ENCODE measurements around the gene PRM3.

PRM3 gene

DNA sequence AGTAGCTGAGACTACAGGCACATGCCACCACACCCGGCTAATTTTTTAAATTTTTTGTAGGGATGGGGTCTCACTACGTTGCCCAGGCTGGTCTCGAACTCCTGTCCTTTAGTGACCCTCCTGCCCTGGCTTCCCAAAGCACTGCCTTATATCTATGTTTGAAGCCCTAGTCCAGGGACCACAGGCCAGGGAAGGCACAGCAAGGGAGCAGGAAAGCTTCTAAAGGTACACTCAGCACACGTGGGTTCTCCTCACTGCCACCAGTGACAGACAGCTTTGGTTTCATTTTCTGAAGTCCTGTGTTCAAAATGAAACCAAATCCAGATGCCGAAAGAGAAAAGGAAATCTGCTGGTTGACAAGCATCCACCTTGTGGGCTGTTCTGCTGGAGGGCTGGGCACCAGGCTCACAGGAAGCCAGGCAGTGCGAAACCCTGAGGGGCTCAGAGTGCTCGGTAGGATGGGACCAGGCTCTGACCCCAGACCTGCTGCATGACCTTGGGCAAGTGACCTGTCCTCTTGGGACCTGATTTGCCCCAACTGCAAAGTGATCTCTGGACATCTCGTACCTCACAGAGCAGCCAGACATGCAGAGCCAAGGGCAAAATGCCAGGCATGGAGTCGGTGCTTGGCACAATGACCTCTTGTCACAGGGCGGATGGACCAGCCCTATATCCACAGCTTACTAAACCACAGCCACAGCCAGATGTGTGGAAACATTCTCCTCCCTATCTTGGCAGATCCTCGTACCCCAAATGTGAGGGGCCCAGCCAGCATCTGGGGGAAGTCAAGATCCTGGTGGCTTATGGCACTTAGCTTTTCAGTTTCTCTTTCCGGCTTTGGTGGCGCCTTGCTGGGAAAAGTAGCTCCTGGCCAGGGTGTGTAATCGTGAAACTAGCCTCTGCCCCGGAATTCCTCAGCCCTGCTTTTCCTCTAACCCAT, 14.6 kb downstream of the PRM3 start:
- DNase-seq: no peak

DNA sequence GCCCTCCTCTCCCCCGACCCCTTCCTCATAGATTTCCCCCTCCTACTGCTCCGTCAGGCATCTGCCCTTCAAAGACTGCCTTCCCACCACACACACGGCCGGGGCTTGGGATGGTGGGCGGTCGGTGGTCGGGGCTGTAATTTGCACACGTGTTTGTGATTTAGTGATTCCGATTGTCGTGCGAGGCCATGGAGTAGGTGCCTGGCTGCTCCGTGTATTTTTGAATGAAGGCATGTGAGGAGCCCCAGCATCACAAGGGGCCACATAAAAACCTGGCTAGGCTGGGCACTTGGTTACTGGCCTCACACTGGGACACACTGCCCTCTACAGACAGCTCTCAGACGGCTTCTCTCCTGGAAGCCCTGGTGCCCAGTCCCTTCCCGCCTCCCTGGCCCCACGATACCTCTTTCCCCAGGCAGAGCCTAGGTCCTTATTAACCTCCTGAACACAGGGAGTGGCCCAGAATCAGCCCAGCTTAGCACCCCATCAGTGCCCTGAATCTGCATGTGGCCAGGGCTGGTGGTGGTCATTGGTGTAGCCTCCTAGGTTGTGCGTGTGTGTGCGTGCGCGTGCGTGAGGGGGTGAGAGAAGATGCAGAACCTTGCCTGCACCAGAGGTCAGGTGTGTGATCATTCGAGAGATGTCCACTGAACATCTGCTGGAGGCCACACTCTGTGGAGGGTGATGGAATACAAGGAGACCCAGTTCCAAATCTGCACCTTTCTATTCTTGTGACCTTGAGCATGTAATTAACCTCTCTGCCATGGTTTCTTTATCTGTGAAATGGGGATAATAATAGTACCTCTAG, 16.1 kb downstream of the PRM3 start:
- DNase-seq: peak; percentile 50

DNA sequence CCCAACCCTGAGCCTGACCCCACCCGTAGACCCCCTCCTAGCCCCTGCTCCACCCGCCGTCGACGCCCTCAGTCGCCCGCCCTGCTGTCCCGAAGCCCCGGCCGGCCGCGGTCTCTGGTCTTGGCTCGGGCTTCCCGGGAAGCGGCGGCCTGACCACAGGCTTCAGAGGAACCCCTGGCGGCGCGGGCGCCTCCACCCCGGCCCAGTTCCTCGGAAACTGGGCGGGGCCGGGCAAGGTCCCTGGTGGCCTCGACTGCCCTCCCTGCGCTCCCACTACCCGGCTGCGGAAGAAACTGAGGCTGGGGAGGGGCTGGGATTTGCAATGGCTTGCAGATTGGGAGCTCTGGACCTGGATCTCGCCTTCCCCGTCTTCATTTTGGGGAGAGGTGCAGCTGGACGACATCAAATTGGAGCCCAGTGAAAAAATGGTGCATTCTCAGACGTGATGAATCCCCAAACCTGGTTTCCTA, 16.7 kb downstream of the PRM3 start:
- DNase-seq: peak; percentile 43

DNA sequence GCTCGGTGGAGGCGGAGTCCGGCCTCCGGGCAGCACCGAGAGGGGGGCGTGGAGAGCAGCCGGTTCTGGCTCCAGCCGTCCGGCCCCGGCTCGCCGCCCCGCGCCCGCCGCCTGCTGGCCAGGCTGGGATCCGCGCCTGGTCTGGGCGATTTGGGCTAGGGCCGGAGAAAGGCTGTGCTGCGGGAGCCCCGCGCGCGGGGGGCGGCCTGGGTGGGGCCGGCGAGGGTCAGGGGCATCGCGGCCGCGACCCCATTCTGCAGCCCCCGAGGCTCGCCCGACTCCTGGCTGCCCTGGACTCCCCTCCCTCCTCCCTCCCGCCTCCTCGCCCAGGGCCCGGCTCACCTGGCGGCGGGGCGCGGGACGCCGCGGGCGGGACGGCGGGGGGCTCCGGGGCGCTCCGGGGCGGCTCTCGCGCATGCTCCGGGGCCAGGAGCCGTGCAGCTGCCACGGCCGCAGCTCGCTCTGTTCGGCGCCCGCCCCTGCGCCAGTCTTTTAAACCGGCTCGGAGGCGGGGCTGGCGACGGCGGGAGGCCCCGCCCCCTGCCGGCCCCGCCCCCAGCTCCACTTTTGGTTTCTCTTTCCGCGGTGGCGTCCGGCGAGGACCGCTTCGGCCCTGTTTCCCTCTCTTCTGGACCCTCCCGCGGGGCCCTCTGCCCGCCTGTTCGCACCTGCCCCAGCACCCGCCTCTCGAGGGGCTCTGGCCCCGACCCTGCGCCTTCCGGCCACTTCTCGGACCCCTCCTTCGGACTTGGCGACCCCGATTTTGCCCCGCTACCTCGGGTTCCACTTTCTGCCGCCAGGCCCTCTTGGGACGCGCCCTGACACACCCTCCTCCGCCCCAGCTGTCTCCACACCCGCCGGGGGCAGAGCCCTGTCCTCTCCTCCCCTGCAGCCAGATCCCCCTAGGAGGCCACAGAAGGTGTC, 17.4 kb downstream of the PRM3 start, which contains the start of gene SOCS1:
SOCS1 (minus strand) TSS at position 468 of the 924 bp plus-strand sequence. CDS start 726 bp downstream, outside the sequence.
- DNase-seq: peak; percentile 82

DNA sequence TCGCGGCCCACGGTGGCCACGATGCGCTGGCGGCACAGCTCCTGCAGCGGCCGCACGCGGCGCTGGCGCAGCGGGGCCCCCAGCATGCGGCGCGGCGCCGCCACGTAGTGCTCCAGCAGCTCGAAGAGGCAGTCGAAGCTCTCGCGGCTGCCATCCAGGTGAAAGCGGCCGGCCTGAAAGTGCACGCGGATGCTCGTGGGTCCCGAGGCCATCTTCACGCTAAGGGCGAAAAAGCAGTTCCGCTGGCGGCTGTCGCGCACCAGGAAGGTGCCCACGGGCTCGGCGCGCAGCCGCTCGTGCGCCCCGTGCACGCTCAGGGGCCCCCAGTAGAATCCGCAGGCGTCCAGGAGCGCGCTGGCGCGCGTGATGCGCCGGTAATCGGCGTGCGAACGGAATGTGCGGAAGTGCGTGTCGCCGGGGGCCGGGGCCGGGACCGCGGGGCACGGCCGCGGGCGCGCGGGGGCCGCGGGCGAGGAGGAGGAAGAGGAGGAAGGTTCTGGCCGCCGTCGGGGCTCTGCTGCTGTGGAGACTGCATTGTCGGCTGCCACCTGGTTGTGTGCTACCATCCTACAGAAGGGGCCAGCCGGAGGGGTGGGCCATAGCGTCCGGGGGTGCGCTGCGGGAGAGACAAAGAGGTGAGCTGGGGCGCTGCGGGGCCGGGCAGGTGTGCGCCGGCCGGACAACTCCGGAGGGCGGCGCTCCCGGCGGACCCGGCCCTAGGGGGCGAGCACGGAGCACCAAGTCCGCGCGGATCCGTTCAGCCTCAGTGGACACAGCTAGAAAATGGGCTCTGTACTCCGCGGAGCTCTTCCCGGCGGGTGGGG, 18.3 kb downstream of the PRM3 start:
- DNase-seq: peak; percentile 57

DNA sequence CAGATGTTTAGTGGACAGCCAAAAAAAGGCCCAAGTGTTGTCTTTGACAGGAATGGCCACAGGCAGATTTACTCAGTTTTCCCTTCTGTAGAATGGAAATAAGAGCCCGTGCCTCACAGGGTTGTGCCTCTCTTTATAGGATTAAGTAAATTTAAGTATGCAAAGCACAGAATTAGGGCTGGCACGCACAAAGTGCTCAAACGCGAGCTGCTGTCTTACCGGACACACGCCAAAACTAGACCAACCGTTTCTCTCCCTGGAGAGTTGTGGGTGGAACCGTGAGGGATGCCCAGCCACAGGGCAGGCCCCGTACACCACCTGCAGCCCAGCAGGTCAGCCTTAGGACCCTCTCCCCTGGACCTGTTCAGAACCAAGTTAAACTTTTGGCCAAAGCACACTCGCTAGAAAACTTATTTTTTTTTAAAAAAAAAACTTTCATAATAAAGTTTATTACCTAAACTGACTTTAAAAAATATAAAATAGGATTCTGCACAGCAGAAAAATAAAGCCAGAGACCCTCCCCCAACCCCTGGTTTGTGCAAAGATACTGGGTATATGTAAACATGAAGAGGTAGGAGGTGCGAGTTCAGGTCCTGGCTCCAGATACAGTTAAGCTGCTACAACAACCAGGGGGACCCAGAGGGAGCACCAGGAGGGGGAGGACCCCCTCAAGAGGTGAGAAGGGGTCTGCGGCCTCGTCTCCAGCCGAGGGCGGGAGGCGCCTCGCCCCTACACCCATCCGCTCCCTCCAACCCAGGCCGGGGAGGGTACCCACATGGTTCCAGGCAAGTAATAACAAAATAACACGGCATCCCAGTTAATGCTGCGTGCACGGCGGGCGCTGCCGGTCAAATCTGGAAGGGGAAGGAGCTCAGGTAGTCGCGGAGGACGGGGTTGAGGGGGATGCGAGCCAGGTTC, 19.2 kb downstream of the PRM3 start:
- no peak for DNase-seq

DNA sequence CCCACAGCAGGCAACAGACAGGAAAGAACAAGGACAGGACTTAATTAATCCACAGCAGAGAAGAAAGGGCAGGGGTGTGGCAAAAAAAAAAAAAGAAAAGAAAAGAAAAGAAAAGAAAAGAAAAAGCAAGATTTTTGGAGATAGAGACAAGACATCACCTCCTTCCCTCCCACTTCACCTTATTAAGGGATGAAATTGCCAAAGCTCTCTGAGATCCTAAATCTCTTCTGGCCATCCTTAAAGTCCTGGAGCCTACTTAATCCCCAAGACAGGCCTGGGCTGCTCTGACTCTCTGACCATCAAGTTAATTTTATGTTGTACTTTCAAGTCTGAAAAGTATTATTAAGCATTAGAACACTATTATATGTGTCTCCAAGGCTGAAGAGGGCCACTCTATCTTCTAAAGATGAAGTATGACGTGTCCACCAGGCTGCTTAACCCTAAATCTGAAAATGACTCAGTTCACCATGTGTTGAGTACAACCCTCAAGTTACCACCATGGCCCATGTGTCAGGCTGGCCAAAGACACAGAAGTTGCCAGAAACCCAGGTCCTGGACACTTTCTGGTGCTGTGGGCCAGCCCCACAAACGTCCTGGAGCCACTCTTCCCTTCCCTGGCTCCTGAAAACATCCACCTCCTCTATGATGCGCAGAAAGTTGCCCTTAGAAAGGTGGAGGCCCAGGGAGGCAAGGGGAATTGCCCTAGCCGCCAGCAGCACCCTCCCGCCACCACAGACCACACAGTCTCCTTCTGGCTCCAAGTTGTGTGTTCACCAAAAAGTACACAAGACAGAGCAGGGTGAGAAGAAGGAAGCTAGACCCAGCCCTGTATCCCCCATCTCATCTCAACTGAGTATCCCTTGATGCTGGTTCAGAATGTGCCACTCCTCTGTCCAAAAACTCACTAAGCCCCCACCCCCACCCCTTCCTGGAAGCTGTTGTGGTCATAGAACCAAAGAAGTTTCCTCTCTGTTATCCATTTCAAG, 20.1 kb downstream of the PRM3 start:
- peak; percentile 61 for DNase-seq

DNA sequence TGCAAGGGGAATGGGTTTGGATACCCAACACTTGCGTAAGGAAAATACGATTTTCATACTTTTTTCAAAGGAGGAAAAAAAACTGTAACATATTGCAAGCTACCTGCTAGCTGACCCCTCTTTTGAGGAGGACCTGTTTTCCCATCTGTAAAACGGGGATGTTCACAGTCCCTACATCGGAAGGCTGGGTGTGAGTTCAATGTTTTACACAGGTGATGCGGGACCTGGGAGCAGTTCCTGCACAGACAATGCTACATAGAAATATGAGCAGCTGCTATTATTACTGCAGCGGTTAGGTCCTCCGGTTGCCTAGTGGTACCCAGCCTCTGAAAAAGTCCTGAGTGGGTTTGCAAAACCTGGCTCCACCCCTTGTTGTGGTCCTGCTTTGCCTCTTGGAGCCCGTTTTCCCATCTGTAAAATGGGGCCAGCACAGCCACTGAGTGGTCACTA, 20.9 kb downstream of the PRM3 start:
- no peak for DNase-seq

DNA sequence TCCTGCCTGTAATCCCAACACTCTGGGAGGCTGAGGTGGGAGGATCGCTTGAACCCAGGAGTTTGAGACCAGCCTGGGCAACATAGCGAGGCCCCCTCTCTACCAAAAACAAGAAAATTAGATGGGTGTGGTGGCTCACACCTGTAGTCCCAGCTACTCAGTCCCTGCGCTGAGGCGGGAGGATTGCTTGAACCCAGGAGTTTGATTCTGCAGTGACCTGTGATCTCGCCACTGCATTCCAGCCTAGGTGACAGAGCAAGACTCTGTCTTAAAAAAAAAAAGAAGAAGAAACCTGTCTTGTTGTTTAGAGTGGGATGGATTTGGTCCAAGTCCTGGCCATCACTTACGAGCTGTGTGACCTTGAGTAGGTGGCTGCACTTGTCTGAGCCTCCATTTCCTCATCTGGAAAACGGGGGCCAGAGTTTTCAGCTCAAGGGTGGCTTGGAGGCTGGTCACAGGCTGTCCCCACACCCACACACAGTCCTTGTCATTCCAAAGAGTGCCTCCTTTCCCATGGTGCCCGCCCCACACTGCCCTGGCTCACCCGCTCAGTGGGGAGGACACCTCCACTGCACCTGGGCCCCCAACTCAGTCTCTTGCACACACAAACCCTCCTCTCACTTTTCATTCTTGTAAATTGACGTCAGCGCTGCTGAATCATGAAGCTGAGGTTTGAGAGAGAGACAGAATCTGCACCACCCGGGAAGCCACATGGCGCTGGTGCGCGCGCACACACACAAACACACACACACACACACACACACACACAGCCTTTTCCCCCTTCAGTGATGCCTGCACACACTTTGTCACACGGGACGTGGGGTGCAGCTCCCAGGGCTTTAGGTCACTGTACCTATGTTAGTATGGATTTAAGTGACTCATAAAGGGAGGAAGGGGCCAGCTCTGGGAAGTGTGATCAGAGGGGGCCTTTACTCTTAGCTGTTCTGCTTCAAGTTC, 21.6 kb downstream of the PRM3 start:
- peak; percentile 74 for DNase-seq

DNA sequence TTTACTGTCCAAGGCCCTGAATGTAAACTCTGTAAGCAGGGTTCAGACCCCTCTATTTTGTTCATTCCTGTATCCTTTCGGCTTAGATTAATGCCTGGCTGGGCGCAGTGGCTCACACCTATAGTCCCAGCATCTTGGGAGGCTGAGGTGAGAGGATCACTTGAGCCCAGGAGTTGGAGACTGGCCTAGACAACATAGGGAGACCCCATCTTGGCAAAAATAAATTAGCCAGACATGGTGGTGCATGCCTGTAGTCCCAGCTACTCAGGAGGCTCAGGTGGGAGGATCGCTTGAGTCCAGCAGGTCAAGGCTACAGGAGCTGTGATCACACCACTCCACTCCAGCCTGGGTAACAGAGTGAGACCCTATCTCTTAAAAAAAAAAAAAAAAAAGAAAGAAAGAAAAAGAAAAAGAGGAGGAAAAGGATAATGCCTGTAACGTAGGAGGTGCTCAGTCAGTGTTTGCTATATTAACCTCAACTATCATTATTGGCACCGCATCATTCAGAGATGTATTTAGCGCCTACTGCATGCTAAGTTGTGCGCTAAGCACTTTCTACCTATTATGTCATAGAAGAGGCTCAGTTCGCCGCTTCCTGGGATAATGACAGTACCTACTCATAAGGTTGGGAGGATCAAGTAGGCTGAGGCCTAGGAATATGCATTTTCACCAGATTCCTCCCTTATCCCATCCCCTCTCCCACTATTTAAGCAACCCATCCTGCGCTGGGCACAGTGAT, 22.5 kb downstream of the PRM3 start:
- no peak for DNase-seq

DNA sequence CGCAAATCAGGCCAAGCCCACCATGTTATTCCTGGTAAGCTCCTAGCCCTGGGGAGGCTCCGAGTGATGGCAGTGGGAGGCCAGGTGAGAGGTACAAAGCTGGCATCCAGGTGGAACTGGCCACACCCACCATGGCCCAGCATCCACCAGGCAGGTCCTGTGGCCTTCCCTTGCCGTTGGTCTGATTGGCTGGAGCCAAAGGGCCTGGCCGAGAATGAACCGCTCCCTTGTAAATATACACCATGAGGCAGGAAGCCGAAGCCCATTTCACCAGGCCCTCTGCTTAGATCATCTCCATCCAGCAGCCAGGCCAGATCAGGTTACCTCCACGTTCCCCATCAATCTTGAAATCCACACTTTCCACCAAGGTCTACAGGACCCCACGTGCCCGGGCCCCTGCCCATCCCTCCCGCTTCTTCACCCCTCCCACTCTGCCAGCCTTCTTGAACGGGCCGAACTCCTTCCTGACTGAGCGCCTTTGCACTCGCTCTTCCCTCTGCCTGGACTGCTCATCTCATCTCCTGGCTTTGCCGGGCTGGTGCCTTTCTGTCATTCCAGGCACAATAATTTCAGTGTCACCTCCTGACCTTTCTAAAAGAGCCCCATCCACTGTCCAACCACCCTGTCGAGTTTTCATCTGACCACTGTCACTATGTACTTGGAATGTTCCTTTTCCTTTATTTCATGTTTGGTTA, 23.2 kb downstream of the PRM3 start:
- no peak for DNase-seq

DNA sequence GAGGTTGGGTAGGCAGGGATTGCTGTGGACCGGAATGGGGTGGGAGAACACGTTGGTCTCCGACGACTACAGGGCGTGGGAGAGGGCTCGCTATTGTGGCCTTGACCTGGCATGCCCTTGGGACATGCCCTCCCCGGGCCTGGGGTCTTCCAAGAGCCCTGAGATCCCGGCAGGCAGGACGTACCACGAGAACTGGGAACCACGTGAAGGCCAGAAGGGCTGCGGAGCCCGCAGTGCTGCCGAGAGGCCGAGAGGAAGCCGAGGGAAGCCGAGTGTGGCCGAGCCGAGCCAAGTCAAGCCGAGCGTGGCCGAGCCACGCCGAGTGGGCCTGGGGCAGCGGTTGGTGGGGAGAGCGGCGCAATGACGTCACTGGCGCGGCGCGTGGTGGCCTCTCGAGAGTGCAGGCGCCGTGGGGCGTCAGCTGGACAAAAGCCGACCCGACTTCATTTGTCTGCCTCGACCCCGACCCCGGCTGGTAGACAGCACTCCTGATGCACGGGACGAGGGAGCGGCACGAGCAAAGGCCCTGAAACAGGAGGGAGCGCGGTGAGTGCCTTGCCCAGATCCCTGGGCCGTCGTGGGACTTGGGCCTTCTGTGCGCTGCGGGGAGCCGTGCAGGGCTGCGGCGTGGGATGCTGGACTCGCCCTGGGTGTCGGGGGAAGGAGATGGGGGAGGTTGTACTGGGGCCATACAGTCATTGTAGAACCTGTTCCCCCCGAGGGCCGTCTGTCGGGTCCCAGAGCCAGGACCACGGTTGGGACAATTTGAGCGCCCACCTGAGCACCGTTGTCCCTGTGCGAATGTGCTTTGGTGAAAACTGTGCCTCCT, 24.0 kb downstream of the PRM3 start:
- DNase-seq: no peak

DNA sequence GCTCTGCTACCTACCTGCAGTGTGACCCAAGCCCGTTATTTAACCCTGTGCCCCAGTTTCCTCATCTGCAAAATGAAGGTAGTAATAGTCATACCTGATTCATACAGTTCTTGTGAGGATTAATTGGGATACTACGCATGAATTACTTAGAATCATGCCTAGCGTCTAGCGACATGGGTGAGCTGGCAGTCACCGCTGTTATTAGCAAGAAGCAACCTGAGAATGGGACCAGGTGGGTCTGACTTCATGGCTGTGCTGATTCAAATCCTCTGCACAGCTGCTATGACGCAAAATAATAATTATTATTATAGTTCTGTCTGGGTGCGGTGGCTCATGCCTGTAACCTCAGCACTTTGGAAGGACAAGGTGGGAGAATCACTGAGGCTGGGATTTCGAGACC, 25.3 kb downstream of the PRM3 start:
- DNase-seq: no peak

DNA sequence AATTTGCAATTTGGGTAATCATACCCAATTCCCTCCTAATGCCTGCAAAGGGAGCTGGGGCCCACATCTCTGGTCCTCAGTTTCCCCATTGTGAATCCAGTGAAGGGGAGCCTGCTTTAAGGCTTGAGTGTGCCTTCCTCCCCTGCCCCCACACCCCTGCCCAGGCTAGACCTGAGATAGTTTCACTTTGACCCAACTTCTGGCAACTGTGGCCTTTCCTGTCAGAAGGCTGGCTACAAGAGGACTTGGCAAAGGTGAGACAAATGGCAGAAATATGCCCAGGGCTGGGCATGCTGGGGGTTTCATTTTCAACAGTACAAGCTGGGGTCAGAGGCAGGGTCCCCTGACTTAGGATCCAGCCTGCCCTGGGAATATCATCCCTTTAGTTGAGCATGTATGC, 27.4 kb downstream of the PRM3 start:
- no peak for DNase-seq

DNA sequence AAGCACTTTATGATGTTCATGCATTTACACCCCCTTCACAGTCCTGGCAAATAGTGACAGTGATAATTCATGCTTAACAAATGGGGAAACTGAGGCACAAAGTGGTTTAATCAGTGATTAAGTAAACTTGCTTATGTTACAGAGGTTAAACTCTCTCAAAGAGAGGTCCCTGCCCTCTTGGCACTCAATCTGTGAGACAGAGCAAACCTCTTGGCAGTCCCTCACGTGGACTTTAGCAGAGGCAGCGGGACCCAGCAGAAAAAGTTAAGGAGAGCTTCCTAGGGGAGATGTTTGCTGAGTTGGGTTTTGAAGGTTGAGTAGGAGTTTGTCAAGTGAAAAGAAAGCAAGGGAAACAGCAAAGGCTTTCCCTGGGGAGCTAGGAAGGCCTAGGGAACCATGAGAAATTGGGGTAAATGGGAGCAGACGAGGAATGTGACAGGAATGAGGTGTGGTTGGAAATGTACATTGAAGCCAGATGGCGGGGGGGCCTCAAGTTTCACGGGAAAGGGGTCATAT, 28.1 kb downstream of the PRM3 start:
- no peak for DNase-seq

All from stimulated activated naive CD4-positive, alpha-beta T cell treated with Interleukin-2 at 50 U/mL for 16 hours (primary cell).